ENCODE data around the gene ZNF667. TPM values are rescaled to one million over a fixed set of nuclear protein-coding genes. Genes with fewer than 3 reads are reported as not detected.

ZNF667 gene
- total RNA-seq, 1 donor from 2014 or later = 0.10 TPM

- no peak overlapping the region for H3K27ac Mint-ChIP-seq
- peaks cover 15% of the 10 kb centered on the region for H3K9me3 Mint-ChIP-seq
- no peak for DNase-seq (ENCODE audit: extremely low spot score, unreplicated experiment)
- H3K36me3 Mint-ChIP-seq = no peaks in the 10 kb centered on the region
- H3K4me3 Mint-ChIP-seq = no peak overlapping the region
- H3K27me3 Mint-ChIP-seq = no peaks in the 10 kb centered on the region
- no peak for TF ChIP-seq CTCF (conservative IDR thresholded peaks at IDR 0.05)
- no peaks in the 10 kb centered on the region for H3K4me1 Mint-ChIP-seq (ENCODE audit: unreplicated experiment)
Measured at GRCh38 chr19:56491399-56491798, 14.3 kb upstream of the ZNF667 start.

DNA sequence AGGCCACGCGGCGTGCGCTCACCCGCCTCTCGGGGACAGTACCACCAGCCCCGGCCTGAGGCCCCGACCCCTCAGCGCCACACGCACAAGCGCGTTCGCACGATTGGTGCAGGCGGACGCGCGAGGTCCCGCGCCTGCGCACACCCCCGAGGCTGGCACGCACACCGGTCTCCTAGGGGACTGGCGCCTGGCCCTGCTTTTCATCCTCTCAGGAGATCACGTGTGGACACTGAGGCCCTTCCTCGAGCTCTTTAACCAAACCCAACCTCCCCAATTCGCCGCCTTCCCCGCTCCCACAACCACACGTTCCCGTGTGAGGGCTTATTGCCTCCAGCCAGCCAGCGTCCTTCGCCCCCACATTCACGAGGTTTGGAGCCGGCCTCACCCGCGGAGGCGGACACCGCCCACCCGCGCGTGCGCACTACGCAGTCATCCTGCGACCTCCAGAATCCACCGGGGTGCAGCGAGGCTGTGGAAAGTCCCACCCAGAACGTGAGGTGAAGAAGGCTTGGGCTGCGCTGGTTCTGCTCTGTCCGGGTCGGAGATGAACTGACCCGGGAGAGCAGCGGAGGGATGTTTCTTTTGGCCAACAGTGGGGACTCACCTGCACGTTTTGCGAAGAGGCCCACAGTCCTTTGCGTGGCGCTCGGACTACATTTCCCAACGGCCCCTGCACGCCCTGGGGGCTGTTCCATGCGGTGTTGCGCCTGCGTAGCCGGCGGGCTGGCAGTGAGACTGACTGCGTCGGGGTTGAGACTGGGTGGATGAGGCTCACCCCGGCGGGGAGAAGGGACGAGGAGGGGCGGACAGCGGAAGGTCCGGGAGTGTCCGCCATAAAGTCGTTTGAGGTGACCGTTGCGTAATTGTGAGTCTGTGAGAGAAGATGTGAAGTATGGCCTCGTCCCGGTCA is 539 bp upstream of the ZNF667 start:
- Mint-ChIP-seq H3K4me3 (no peak overlapping the region), H3K27ac (no peak overlapping the region)
- no peak for DNase-seq (ENCODE audit: extremely low spot score, unreplicated experiment)

DNA sequence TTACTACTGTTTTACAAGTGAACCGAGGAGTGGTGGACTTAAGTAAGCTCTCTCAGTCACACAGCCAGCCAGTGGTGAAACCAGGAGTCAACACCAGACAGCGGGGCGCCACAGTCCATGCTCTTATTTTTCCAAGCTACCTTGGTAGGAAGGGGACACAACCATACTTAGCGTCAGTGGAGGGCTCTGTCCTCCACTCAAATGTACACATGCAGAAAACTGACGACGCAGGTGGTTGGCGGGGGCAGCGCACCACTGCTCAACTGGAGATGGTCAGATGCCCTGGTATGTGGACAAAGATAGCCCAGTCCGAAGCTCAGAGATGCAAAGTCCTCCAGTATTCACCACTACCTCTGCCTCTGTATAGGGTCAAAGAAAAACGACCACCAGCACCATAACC is 1.1 kb downstream of the ZNF667 start:
- H3K4me1 Mint-ChIP-seq (ENCODE audit: unreplicated experiment) = no peaks in the 10 kb centered on the region

More for the DNA sequence above, 539 bp upstream of the ZNF667 start:
- no peaks in the 10 kb centered on the region for H3K36me3 Mint-ChIP-seq
- H3K9me3 Mint-ChIP-seq = peaks cover 15% of the 10 kb centered on the region
- H3K27me3 Mint-ChIP-seq = no peaks in the 10 kb centered on the region
- no peaks in the 10 kb centered on the region for H3K4me1 Mint-ChIP-seq (ENCODE audit: unreplicated experiment)
- no peak for TF ChIP-seq CTCF (conservative IDR thresholded peaks at IDR 0.05)

GRCh38 chr19:56474308-56474707 is 2.8 kb downstream of the ZNF667 start:
- H3K4me3 Mint-ChIP-seq = no peak overlapping the region
- H3K36me3 Mint-ChIP-seq = no peaks in the 10 kb centered on the region
- no peaks in the 10 kb centered on the region for H3K27me3 Mint-ChIP-seq
- TF ChIP-seq CTCF (conservative IDR thresholded peaks at IDR 0.05) = no peak
- peaks cover 27% of the 10 kb centered on the region for H3K9me3 Mint-ChIP-seq
- no peak for DNase-seq (ENCODE audit: extremely low spot score, unreplicated experiment)
- no peaks in the 10 kb centered on the region for H3K4me1 Mint-ChIP-seq (ENCODE audit: unreplicated experiment)
- no peak overlapping the region for H3K27ac Mint-ChIP-seq

More for the DNA sequence above, 1.1 kb downstream of the ZNF667 start:
- no peak for DNase-seq (ENCODE audit: extremely low spot score, unreplicated experiment)
- Mint-ChIP-seq H3K27ac (no peak overlapping the region), H3K9me3 (peaks cover 27% of the 10 kb centered on the region), H3K27me3 (no peaks in the 10 kb centered on the region), H3K36me3 (no peaks in the 10 kb centered on the region), H3K4me3 (no peak overlapping the region)
- no peak for TF ChIP-seq CTCF (conservative IDR thresholded peaks at IDR 0.05)

DNA sequence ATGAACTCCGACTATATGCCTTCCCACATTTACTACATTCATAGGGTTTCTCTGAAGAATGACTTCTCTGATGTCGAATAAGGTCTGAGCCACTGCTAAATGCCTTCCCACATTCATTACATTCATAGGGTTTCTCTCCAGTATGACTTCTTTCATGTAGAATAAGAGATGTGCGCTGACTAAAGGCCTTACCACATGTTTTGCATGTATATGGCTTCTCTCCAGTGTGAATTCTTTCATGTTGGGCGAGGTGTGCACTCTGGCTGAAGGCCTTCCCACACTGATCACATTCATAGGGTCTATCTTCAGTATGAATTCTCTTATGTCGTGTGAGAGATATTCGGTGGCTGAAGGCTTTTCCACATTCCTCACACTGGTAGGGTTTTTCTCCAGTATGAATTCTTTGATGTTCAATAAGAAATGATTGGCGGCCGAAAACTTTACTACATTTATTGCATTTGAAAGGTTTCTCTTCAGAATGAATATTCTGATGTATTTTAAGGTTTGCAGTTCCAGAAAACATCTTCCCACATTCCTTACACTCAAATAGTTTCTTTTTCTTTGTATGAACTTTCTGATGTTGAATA is 35.8 kb downstream of the ZNF667 start:
- TF ChIP-seq CTCF (conservative IDR thresholded peaks at IDR 0.05) = no peak
- Mint-ChIP-seq H3K36me3 (no peaks in the 10 kb centered on the region), H3K9me3 (peaks cover 4% of the 10 kb centered on the region), H3K27me3 (no peaks in the 10 kb centered on the region), H3K27ac (no peak overlapping the region), H3K4me3 (no peak overlapping the region), H3K4me1 (ENCODE audit: unreplicated experiment) (no peaks in the 10 kb centered on the region)
- no peak for DNase-seq (ENCODE audit: extremely low spot score, unreplicated experiment)
